A549 (cell line): ENCODE data around the gene HOXB3. TPM values are rescaled to one million over a fixed set of nuclear protein-coding genes. Genes with fewer than 3 reads are reported as not detected.
A peak's percentile ranks its signal among the peaks of the same experiment; 100 is the strongest.

ENCODE experiments used
- ATAC-seq, 2 experiments: fragments of 200-7000 bp in 1 of 2; fragments of >200 bp in 1 of 2; cut with Nextera tagmentation in 1 of 2; cut with Tn5 transposase in 1 of 2; 3 replicates each; pipeline versions ENCODE4 v1.8.0 to v1.9.1; 2018 to 2020; ENCODE audit warnings: mild to moderate bottlenecking in 1 of 2, moderate library complexity in 1 of 2
- CTCF ChIA-PET: fragments of 300-600 bp; sonication (Branson Sonifier 250); formaldehyde crosslinking; extraction: SDS; loops from one replicate; lab custom pipeline; 2021; ENCODE audit warnings: antibody characterized with exemption, inconsistent platforms; lab: Yijun Ruan, JAX
- POLR2A ChIA-PET: fragments of 350-600 bp; formaldehyde crosslinking; extraction: SDS; loops from one replicate; lab custom pipeline; 2021; ENCODE audit warnings: antibody characterized with exemption, inconsistent platforms; lab: Yijun Ruan, JAX
- DNase-seq, 2 experiments: peaks; one replicate each; pipeline versions ENCODE4 v3.0.0 to v3.0.0-alpha.2; 2011 to 2016; ENCODE audit warnings: low read depth in 1 of 2, low spot score in 1 of 2
- FAIRE-seq: peaks from 2 replicates; lab custom pipeline; 2011; peaks lifted over from hg19 to GRCh38; lab: Jason Lieb, UNC
- H3K27ac ChIP-seq, 2 experiments: fragments of >200 bp; sonication (Bioruptor Twin); formaldehyde crosslinking; 3 replicates each; pipeline ENCODE4 v1.5.1; 2016 to 2017
- H3K4me1 ChIP-seq: fragments of >200 bp; sonication (Bioruptor Twin); formaldehyde crosslinking; 3 replicates; pipeline ENCODE4 v1.6.1; 2016
- H3K4me2 ChIP-seq: fragments of >200 bp; sonication (Bioruptor Twin); formaldehyde crosslinking; 3 replicates; pipeline ENCODE4 v1.6.1; 2016
- H3K4me3 ChIP-seq: fragments of >200 bp; sonication (Bioruptor Twin); formaldehyde crosslinking; 3 replicates; pipeline ENCODE4 v1.5.1; 2016
- H3K9me3 ChIP-seq: fragments of >200 bp; sonication (Bioruptor Twin); formaldehyde crosslinking; 3 replicates; pipeline ENCODE4 v1.6.1; 2016
- BHLHE40 ChIP-seq: IDR thresholded peaks from 2 replicates; pipeline ENCODE4 v1.6.1; 2012; ENCODE audit warnings: low read depth, low read length, inconsistent platforms
- CBX8 ChIP-seq: fragments of 200-600 bp; sonication (generic); IDR thresholded peaks from 2 replicates; pipeline ENCODE4 v1.6.1; 2016
- EHF ChIP-seq: fragments of 250-450 bp; sonication (Bioruptor Pico); IDR thresholded peaks from 2 replicates; pipeline ENCODE4 v1.5.0; 2020; ENCODE audit warnings: mild to moderate bottlenecking
- ESRRA ChIP-seq: fragments of 150-350 bp; IDR thresholded peaks from 2 replicates; pipeline ENCODE4 v1.6.1; 2014; ENCODE audit warnings: mild to moderate bottlenecking, low read length, borderline replicate concordance
- HOXA7 ChIP-seq: fragments of 250-450 bp; sonication (Bioruptor Pico); IDR thresholded peaks from 2 replicates; pipeline ENCODE4 v1.5.0; 2020; ENCODE audit warnings: mild to moderate bottlenecking, moderate library complexity
- HOXB13 ChIP-seq: fragments of 250-450 bp; sonication (Bioruptor Pico); IDR thresholded peaks from 2 replicates; pipeline ENCODE4 v1.5.0; 2020; ENCODE audit warnings: low read depth, mild to moderate bottlenecking, moderate library complexity
- KDM1A ChIP-seq: fragments of 200-600 bp; sonication (generic); IDR thresholded peaks from 2 replicates; pipeline ENCODE4 v1.6.1; 2016; ENCODE audit warnings: low read depth, mild to moderate bottlenecking
- MAZ ChIP-seq: fragments of 150-350 bp; IDR thresholded peaks from 2 replicates; pipeline ENCODE4 v1.6.1; 2014; ENCODE audit warnings: antibody characterized with exemption, low read depth, low read length, borderline replicate concordance
- NPAS2 ChIP-seq: fragments of 250-450 bp; sonication (Bioruptor Pico); IDR thresholded peaks from 2 replicates; pipeline ENCODE4 v1.8.0; 2022; ENCODE audit warnings: mild to moderate bottlenecking, moderate library complexity, borderline replicate concordance
- NR3C1 ChIP-seq: fragments of >200 bp; sonication (Bioruptor Twin); formaldehyde crosslinking; IDR thresholded peaks from 3 replicates; pipeline ENCODE4 v1.6.1; 2017
- POLR2A ChIP-seq: IDR thresholded peaks from 2 replicates; pipeline ENCODE4 v1.6.1; 2012; ENCODE audit warnings: mild to moderate bottlenecking, low read length
- RAD21 ChIP-seq, 2 experiments: fragments of >200 bp in 1 of 2; sonication (Bioruptor Twin) in 1 of 2; formaldehyde crosslinking in 1 of 2; IDR thresholded peaks in 1 of 2; conservative IDR thresholded peaks in 1 of 2; 2 replicates in 1 of 2; 3 replicates in 1 of 2; pipeline ENCODE4 v1.6.1; 2012 to 2018; ENCODE audit warnings: inconsistent platforms in 1 of 2
- RARB ChIP-seq: fragments of 250-450 bp; sonication (Bioruptor Pico); IDR thresholded peaks from 2 replicates; pipeline ENCODE4 v1.8.0; 2021; ENCODE audit warnings: mild to moderate bottlenecking, moderate library complexity
- RCOR1 ChIP-seq: fragments of 150-350 bp; IDR thresholded peaks from 2 replicates; pipeline ENCODE4 v1.6.1; 2014; ENCODE audit warnings: antibody characterized with exemption, low read length, low read depth
- SMC3 ChIP-seq: fragments of >200 bp; sonication (Bioruptor Twin); formaldehyde crosslinking; IDR thresholded peaks from 3 replicates; pipeline ENCODE4 v1.6.1; 2018; ENCODE audit warnings: inconsistent platforms
- TFCP2L1 ChIP-seq: fragments of 250-450 bp; sonication (Bioruptor Pico); IDR thresholded peaks from 2 replicates; pipeline ENCODE4 v1.5.0; 2021; ENCODE audit warnings: mild to moderate bottlenecking
- ZFP36 ChIP-seq: fragments of 450-650 bp; IDR thresholded peaks from 2 replicates; pipeline ENCODE4 v1.6.1; 2014; ENCODE audit warnings: borderline replicate concordance; ENCODE audit not compliant: partially characterized antibody
- ZSCAN20 ChIP-seq: fragments of 250-450 bp; sonication (Bioruptor Pico); IDR thresholded peaks from 2 replicates; pipeline ENCODE4 v1.8.0; 2022; ENCODE audit warnings: mild to moderate bottlenecking, moderate library complexity
- WGBS: methylation state at CpG from one replicate; pipeline ENCODE4 v1.1.6; 2017; ENCODE audit errors: missing lambda C conversion rate; 5-methylcytosine and 5-hydroxymethylcytosine counted together
- polyA plus RNA-seq, 4 experiments: library from polyadenylated mRNA; depleted of rRNA in 3 of 4; stranded (reverse); fragments of >200 nt; fragmentation: RNase III in 1 of 4; extraction: RNeasy Plus Mini Kit Qiagen cat#74134 plus additional on column Dnase treatment in 1 of 4; gene quantifications; 2 replicates in 3 of 4; 3 replicates in 1 of 4; pipeline ENCODE4 v1.2.3, GENCODE V29; 2011 to 2017
- TF ChIP-seq, protein P1 (sequence below): fragments of 150-350 bp; IDR thresholded peaks from 2 replicates; pipeline ENCODE4 v1.6.1; 2014; ENCODE audit warnings: low read depth, mild to moderate bottlenecking, low read length
- TF ChIP-seq, protein P2 (sequence below): IDR thresholded peaks from 2 replicates; pipeline ENCODE4 v1.6.1; 2012
- TF ChIP-seq, protein P3 (sequence below): IDR thresholded peaks from 2 replicates; pipeline ENCODE4 v1.6.1; 2012; ENCODE audit warnings: low read depth, borderline replicate concordance
- TF ChIP-seq, protein P4 (sequence below): fragments of >200 bp; sonication (Bioruptor Twin); formaldehyde crosslinking; IDR thresholded peaks from 3 replicates; pipeline ENCODE4 v1.5.1; 2016
- TF ChIP-seq, protein P5 (sequence below): fragments of 250-450 bp; sonication (Bioruptor Pico); IDR thresholded peaks from 2 replicates; pipeline ENCODE4 v1.5.0; 2021; ENCODE audit warnings: mild to moderate bottlenecking, moderate library complexity, borderline replicate concordance
- TF ChIP-seq, protein P6 (sequence below): IDR thresholded peaks from 2 replicates; pipeline ENCODE4 v1.6.1; 2012

The HOXB3 gene
- polyA plus RNA-seq, 2 of the 4 experiments (the other 2 are of a cell fraction) = 8.6 to 17.0 TPM

DNA sequence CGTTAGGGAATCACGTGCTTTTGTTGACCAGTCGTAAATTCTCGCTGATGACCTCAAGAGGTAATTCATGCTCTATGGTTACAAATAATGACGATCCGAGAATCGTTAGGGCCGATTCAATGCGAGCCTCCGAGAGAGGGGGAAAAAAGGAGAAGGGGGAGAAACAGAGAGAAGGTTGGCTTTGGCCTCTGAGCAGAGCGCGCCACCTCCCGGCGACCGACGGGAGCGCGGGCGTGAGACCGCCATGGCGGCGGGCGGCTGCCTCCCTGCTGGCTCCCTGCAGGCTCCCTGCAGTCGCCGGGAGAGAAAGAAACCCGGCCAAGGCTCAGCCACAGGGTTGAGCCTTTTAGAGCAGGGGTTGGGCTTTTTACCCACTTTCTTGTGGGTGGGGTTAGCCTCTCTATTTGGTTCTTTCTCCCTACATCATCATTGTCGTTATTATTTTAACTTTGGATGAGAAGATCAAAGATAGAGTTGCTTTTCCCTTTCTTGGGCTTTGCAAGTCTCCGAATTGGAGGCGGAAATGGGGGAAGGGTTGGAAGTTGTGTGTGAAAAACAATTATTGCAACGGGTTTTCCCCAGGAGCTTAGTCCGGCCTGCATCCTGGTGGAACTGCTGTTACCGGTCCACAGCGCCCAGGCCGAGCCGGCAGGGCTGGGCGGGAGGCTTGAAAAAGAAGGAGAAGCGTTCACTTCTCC is 3.9 kb upstream of the HOXB3 start:
- Histone ChIP-seq H3K4me2 (peak overlapping the region; percentile 64), H3K4me1 (peaks cover 5% of the 10 kb centered on the region)
- WGBS = 20% methylated on average over 37 of the region's 37 CpGs
- FAIRE-seq = no peak
- ATAC-seq = peak; percentile 74 to 92
- TF ChIP-seq, protein P1, sequence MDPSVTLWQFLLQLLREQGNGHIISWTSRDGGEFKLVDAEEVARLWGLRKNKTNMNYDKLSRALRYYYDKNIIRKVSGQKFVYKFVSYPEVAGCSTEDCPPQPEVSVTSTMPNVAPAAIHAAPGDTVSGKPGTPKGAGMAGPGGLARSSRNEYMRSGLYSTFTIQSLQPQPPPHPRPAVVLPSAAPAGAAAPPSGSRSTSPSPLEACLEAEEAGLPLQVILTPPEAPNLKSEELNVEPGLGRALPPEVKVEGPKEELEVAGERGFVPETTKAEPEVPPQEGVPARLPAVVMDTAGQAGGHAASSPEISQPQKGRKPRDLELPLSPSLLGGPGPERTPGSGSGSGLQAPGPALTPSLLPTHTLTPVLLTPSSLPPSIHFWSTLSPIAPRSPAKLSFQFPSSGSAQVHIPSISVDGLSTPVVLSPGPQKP = no peak
- TF ChIP-seq ZFP36 (no peak), NR3C1 (no peak), EHF (CRISPR knock-in tag) (no peak), HOXA7 (CRISPR knock-in tag) (no peak), RAD21 (conservative IDR thresholded peaks at IDR 0.05 in 1 of 2, IDR thresholded peaks at IDR 0.05 in 1 of 2) (peak; percentile 91 to 94), MAZ (0 out of 2 replicates have a peak, but pooled peaks have one; percentile 27), ZSCAN20 (no peak), ESRRA (no peak), RARB (CRISPR knock-in tag) (no peak), TFCP2L1 (CRISPR knock-in tag) (no peak), BHLHE40 (no peak), SMC3 (peak; percentile 96), CBX8 (no peak), NPAS2 (CRISPR knock-in tag) (no peak), KDM1A (no peak), HOXB13 (CRISPR knock-in tag) (no peak), POLR2A (no peak), RCOR1 (peak; percentile 48; the same call in 1 of the 2 replicates)
- TF ChIP-seq, protein P2, sequence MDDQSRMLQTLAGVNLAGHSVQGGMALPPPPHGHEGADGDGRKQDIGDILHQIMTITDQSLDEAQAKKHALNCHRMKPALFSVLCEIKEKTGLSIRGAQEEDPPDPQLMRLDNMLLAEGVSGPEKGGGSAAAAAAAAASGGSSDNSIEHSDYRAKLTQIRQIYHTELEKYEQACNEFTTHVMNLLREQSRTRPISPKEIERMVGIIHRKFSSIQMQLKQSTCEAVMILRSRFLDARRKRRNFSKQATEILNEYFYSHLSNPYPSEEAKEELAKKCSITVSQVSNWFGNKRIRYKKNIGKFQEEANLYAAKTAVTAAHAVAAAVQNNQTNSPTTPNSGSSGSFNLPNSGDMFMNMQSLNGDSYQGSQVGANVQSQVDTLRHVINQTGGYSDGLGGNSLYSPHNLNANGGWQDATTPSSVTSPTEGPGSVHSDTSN = no peak
- TF ChIP-seq, protein P3, sequence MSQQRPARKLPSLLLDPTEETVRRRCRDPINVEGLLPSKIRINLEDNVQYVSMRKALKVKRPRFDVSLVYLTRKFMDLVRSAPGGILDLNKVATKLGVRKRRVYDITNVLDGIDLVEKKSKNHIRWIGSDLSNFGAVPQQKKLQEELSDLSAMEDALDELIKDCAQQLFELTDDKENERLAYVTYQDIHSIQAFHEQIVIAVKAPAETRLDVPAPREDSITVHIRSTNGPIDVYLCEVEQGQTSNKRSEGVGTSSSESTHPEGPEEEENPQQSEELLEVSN = no peak
- TF ChIP-seq, protein P4, sequence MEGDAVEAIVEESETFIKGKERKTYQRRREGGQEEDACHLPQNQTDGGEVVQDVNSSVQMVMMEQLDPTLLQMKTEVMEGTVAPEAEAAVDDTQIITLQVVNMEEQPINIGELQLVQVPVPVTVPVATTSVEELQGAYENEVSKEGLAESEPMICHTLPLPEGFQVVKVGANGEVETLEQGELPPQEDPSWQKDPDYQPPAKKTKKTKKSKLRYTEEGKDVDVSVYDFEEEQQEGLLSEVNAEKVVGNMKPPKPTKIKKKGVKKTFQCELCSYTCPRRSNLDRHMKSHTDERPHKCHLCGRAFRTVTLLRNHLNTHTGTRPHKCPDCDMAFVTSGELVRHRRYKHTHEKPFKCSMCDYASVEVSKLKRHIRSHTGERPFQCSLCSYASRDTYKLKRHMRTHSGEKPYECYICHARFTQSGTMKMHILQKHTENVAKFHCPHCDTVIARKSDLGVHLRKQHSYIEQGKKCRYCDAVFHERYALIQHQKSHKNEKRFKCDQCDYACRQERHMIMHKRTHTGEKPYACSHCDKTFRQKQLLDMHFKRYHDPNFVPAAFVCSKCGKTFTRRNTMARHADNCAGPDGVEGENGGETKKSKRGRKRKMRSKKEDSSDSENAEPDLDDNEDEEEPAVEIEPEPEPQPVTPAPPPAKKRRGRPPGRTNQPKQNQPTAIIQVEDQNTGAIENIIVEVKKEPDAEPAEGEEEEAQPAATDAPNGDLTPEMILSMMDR = peak; percentile 99
- TF ChIP-seq, protein P5, sequence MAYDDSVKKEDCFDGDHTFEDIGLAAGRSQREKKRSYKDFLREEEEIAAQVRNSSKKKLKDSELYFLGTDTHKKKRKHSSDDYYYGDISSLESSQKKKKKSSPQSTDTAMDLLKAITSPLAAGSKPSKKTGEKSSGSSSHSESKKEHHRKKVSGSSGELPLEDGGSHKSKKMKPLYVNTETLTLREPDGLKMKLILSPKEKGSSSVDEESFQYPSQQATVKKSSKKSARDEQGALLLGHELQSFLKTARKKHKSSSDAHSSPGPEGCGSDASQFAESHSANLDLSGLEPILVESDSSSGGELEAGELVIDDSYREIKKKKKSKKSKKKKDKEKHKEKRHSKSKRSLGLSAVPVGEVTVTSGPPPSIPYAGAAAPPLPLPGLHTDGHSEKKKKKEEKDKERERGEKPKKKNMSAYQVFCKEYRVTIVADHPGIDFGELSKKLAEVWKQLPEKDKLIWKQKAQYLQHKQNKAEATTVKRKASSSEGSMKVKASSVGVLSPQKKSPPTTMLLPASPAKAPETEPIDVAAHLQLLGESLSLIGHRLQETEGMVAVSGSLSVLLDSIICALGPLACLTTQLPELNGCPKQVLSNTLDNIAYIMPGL (CRISPR knock-in tag) = no peak
- TF ChIP-seq, protein P6, sequence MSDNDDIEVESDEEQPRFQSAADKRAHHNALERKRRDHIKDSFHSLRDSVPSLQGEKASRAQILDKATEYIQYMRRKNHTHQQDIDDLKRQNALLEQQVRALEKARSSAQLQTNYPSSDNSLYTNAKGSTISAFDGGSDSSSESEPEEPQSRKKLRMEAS = no peak
- TF ChIP-seq, all 56 proteins: peak for 5
- peak; percentile 81 to 94 for DNase-seq
- no peaks in the 10 kb centered on the region for H3K9me3 ChIP-seq
- POLR2A ChIA-PET = no interaction called here
- peak overlapping the region; percentile 22; the same call in 2 of the 3 replicates for H3K4me3 ChIP-seq
- CTCF ChIA-PET = interaction anchor here (0.6 to 5.9 kb wide), 48 partner anchors 10 to 567 kb away, joined by 3 to 64 read pairs (median 4); no protein-coding TSS in a partner anchor
- H3K27ac ChIP-seq = peak overlapping the region in 1 of 2 experiments; percentile 60; a peak in 4 of 6 replicates
